K562 (cell line): Measurements from ENCODE around the gene RPS6KA4.

Source experiments
- DNMT1 ChIP-seq: fragments of 450-650 bp; IDR thresholded peaks from 2 replicates; pipeline ENCODE4 v1.6.1; 2016; ENCODE audit warnings: antibody characterized with exemption, mild to moderate bottlenecking
- EHMT2 ChIP-seq: fragments of 450-650 bp; IDR thresholded peaks from 2 replicates; pipeline ENCODE4 v1.6.1; 2018; ENCODE audit warnings: antibody characterized with exemption
- ELF1 ChIP-seq: fragments of 200-800 bp; sonication (Bioruptor generic); IDR thresholded peaks from 2 replicates; pipeline ENCODE4 v1.6.1; 2016; ENCODE audit warnings: missing genetic modification characterization, missing compliant biosample characterization
- FOXA1 ChIP-seq: fragments of 450-650 bp; IDR thresholded peaks from 2 replicates; pipeline ENCODE4 v1.6.1; 2016; ENCODE audit warnings: mild to moderate bottlenecking, borderline replicate concordance
- POLR2H ChIP-seq: IDR thresholded peaks from 2 replicates; pipeline ENCODE4 v1.6.1; 2016; ENCODE audit warnings: missing genetic modification characterization, low read depth, mild to moderate bottlenecking, control low read depth, missing compliant biosample characterization, moderate library complexity
- SAFB2 ChIP-seq: fragments of 200-400 bp; formaldehyde crosslinking; IDR thresholded peaks from 2 replicates; pipeline ENCODE4 v1.6.1; 2018; ENCODE audit warnings: borderline replicate concordance, low read length, low read depth, moderate library complexity; ENCODE audit not compliant: severe bottlenecking
- SAP30 ChIP-seq: fragments of 200-600 bp; sonication (generic); IDR thresholded peaks from 2 replicates; pipeline ENCODE4 v1.6.1; 2012; ENCODE audit warnings: borderline replicate concordance, low read depth, mild to moderate bottlenecking, moderate library complexity, low read length, control low read depth, inconsistent platforms; ENCODE audit not compliant: insufficient read depth, poor library complexity, severe bottlenecking
- SMARCC2 ChIP-seq: fragments of 450-650 bp; IDR thresholded peaks from 2 replicates; pipeline ENCODE4 v1.6.1; 2017; ENCODE audit warnings: antibody characterized with exemption, moderate library complexity, mild to moderate bottlenecking, low read depth
- TF ChIP-seq, protein P1 (sequence below): fragments of 250-450 bp; sonication (Bioruptor Pico); IDR thresholded peaks from 2 replicates; pipeline ENCODE4 v1.8.0; 2021; ENCODE audit warnings: moderate library complexity, mild to moderate bottlenecking, inconsistent platforms
- TF ChIP-seq, protein P2 (sequence below), 3 experiments: IDR thresholded peaks in 2 of 3; conservative IDR thresholded peaks in 1 of 3; 2 replicates each; pipeline ENCODE4 v1.5.1; 2011 to 2012; ENCODE audit warnings: low read length in 3 of 3, mild to moderate bottlenecking in 3 of 3, control low read depth in 2 of 3, improper control_type of control experiment in 1 of 3, inconsistent platforms in 1 of 3, low read depth in 1 of 3, mixed read lengths in 1 of 3, moderate library complexity in 1 of 3; ENCODE audit not compliant: insufficient read depth in 2 of 3
- TF ChIP-seq, protein P3 (sequence below): sonication (generic); formaldehyde crosslinking; IDR thresholded peaks from 2 replicates; pipeline ENCODE4 v1.8.1; 2023; ENCODE audit warnings: missing genetic modification reagents, mild to moderate bottlenecking, borderline replicate concordance
- TF ChIP-seq, protein P4 (sequence below): fragments of 450-650 bp; IDR thresholded peaks from 2 replicates; pipeline ENCODE4 v1.6.1; 2016
- TF ChIP-seq, protein P5 (sequence below): IDR thresholded peaks from 2 replicates; pipeline ENCODE4 v1.6.1; 2011; ENCODE audit warnings: borderline replicate concordance, low read depth, mild to moderate bottlenecking, moderate library complexity, low read length; ENCODE audit not compliant: insufficient read depth, poor library complexity, severe bottlenecking
- TF ChIP-seq, protein P6 (sequence below): sonication (generic); formaldehyde crosslinking; IDR thresholded peaks from 2 replicates; pipeline ENCODE4 v1.8.1; 2023; ENCODE audit warnings: mild to moderate bottlenecking, missing genetic modification reagents

DNA sequence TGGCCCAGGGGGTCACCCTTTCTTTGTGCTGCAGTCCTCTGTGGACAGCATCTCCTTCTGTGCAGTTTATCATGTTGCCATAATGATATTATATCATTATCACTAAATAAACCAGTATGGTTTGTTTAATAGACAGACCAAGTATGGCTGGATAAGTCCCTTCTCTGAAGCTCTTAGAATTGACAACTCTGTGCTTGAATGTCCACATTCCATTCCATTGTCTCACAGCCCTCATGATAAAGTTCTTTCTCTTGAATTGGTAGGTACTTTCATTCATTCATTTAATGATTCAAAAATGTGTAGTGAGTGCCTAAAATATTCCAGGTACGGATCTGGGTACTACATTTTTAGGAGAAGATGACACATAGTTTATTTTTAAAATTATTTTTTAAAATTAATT, 7.8 kb downstream of the RPS6KA4 start:
- TF ChIP-seq EHMT2 (no peak), SAFB2 (no peak), POLR2H (no peak), ELF1 (tag) (no peak), SAP30 (no peak), SMARCC2 (no peak), DNMT1 (no peak), FOXA1 (no peak)
- TF ChIP-seq, protein P1, sequence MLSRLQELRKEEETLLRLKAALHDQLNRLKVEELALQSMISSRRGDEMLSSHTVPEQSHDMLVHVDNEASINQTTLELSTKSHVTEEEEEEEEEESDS (CRISPR knock-in tag) = no peak
- TF ChIP-seq, protein P2, sequence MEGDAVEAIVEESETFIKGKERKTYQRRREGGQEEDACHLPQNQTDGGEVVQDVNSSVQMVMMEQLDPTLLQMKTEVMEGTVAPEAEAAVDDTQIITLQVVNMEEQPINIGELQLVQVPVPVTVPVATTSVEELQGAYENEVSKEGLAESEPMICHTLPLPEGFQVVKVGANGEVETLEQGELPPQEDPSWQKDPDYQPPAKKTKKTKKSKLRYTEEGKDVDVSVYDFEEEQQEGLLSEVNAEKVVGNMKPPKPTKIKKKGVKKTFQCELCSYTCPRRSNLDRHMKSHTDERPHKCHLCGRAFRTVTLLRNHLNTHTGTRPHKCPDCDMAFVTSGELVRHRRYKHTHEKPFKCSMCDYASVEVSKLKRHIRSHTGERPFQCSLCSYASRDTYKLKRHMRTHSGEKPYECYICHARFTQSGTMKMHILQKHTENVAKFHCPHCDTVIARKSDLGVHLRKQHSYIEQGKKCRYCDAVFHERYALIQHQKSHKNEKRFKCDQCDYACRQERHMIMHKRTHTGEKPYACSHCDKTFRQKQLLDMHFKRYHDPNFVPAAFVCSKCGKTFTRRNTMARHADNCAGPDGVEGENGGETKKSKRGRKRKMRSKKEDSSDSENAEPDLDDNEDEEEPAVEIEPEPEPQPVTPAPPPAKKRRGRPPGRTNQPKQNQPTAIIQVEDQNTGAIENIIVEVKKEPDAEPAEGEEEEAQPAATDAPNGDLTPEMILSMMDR (IDR thresholded peaks at IDR 0.05 in 2 of 3, conservative IDR thresholded peaks at IDR 0.05 in 1 of 3; ENCODE audit: insufficient read depth in 2 of 3, low read depth in 1 of 3, low read length in 3 of 3) = no peak
- TF ChIP-seq, protein P3, sequence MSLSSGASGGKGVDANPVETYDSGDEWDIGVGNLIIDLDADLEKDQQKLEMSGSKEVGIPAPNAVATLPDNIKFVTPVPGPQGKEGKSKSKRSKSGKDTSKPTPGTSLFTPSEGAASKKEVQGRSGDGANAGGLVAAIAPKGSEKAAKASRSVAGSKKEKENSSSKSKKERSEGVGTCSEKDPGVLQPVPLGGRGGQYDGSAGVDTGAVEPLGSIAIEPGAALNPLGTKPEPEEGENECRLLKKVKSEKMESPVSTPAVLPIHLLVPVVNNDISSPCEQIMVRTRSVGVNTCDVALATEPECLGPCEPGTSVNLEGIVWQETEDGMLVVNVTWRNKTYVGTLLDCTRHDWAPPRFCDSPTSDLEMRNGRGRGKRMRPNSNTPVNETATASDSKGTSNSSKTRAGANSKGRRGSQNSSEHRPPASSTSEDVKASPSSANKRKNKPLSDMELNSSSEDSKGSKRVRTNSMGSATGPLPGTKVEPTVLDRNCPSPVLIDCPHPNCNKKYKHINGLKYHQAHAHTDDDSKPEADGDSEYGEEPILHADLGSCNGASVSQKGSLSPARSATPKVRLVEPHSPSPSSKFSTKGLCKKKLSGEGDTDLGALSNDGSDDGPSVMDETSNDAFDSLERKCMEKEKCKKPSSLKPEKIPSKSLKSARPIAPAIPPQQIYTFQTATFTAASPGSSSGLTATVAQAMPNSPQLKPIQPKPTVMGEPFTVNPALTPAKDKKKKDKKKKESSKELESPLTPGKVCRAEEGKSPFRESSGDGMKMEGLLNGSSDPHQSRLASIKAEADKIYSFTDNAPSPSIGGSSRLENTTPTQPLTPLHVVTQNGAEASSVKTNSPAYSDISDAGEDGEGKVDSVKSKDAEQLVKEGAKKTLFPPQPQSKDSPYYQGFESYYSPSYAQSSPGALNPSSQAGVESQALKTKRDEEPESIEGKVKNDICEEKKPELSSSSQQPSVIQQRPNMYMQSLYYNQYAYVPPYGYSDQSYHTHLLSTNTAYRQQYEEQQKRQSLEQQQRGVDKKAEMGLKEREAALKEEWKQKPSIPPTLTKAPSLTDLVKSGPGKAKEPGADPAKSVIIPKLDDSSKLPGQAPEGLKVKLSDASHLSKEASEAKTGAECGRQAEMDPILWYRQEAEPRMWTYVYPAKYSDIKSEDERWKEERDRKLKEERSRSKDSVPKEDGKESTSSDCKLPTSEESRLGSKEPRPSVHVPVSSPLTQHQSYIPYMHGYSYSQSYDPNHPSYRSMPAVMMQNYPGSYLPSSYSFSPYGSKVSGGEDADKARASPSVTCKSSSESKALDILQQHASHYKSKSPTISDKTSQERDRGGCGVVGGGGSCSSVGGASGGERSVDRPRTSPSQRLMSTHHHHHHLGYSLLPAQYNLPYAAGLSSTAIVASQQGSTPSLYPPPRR (CRISPR knock-in tag) = no peak
- TF ChIP-seq, protein P4, sequence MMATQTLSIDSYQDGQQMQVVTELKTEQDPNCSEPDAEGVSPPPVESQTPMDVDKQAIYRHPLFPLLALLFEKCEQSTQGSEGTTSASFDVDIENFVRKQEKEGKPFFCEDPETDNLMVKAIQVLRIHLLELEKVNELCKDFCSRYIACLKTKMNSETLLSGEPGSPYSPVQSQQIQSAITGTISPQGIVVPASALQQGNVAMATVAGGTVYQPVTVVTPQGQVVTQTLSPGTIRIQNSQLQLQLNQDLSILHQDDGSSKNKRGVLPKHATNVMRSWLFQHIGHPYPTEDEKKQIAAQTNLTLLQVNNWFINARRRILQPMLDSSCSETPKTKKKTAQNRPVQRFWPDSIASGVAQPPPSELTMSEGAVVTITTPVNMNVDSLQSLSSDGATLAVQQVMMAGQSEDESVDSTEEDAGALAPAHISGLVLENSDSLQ = no peak
- TF ChIP-seq, protein P5, sequence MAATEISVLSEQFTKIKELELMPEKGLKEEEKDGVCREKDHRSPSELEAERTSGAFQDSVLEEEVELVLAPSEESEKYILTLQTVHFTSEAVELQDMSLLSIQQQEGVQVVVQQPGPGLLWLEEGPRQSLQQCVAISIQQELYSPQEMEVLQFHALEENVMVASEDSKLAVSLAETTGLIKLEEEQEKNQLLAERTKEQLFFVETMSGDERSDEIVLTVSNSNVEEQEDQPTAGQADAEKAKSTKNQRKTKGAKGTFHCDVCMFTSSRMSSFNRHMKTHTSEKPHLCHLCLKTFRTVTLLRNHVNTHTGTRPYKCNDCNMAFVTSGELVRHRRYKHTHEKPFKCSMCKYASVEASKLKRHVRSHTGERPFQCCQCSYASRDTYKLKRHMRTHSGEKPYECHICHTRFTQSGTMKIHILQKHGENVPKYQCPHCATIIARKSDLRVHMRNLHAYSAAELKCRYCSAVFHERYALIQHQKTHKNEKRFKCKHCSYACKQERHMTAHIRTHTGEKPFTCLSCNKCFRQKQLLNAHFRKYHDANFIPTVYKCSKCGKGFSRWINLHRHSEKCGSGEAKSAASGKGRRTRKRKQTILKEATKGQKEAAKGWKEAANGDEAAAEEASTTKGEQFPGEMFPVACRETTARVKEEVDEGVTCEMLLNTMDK = no peak
- TF ChIP-seq, protein P6, sequence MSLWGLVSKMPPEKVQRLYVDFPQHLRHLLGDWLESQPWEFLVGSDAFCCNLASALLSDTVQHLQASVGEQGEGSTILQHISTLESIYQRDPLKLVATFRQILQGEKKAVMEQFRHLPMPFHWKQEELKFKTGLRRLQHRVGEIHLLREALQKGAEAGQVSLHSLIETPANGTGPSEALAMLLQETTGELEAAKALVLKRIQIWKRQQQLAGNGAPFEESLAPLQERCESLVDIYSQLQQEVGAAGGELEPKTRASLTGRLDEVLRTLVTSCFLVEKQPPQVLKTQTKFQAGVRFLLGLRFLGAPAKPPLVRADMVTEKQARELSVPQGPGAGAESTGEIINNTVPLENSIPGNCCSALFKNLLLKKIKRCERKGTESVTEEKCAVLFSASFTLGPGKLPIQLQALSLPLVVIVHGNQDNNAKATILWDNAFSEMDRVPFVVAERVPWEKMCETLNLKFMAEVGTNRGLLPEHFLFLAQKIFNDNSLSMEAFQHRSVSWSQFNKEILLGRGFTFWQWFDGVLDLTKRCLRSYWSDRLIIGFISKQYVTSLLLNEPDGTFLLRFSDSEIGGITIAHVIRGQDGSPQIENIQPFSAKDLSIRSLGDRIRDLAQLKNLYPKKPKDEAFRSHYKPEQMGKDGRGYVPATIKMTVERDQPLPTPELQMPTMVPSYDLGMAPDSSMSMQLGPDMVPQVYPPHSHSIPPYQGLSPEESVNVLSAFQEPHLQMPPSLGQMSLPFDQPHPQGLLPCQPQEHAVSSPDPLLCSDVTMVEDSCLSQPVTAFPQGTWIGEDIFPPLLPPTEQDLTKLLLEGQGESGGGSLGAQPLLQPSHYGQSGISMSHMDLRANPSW (CRISPR knock-in tag) = no peak
